Endothelial cell (in vitro differentiated cells): ENCODE data around the gene NRCAM. TPM values are rescaled to one million over a fixed set of nuclear protein-coding genes. Genes with fewer than 3 reads are reported as not detected.

Experiments
- DNase-seq: peaks from one replicate; pipeline ENCODE4 v3.0.0; 2021; ENCODE audit warnings: low spot score
- H3K27ac Mint-ChIP-seq: one replicate; pipeline ENCODE4 v1.8.0; 2021; ENCODE audit warnings: mixed read lengths, inconsistent platforms; ENCODE audit not compliant: unreplicated experiment
- H3K27me3 Mint-ChIP-seq: one replicate; pipeline ENCODE4 v1.8.0; 2021; ENCODE audit warnings: mild to moderate bottlenecking, moderate library complexity, mixed read lengths, inconsistent platforms; ENCODE audit not compliant: unreplicated experiment
- H3K36me3 Mint-ChIP-seq: one replicate; pipeline ENCODE4 v1.8.0; 2021; ENCODE audit warnings: mild to moderate bottlenecking, low read depth, mixed read lengths, inconsistent platforms; ENCODE audit not compliant: unreplicated experiment
- H3K4me1 Mint-ChIP-seq: one replicate; pipeline ENCODE4 v1.8.0; 2021; ENCODE audit warnings: mild to moderate bottlenecking, mixed read lengths, inconsistent platforms; ENCODE audit not compliant: unreplicated experiment
- H3K4me3 Mint-ChIP-seq: one replicate; pipeline ENCODE4 v1.8.0; 2021; ENCODE audit warnings: mild to moderate bottlenecking, mixed read lengths, inconsistent platforms; ENCODE audit not compliant: unreplicated experiment
- H3K9me3 Mint-ChIP-seq: one replicate; pipeline ENCODE4 v1.8.0; 2021; ENCODE audit warnings: mixed read lengths, inconsistent platforms; ENCODE audit not compliant: unreplicated experiment
- total RNA-seq: library from RNA; stranded (reverse); fragmentation: NEBNext Ultra II Directional; extraction: Animal tissue kit (Norgen Biotek cat#: 25700); gene quantifications from one replicate; pipeline ENCODE4 v1.2.1, GENCODE V29; 2021; ENCODE audit not compliant: unreplicated experiment
- TF ChIP-seq, protein P1 (sequence below): fragments of 200-600 bp; sonication (generic); IDR thresholded peaks from one replicate; pipeline ENCODE4 v1.5.0; 2021; ENCODE audit warnings: antibody characterized with exemption; ENCODE audit not compliant: unreplicated experiment

The NRCAM gene
- total RNA-seq, 1 donor from 2014 or later: 2.2 TPM

DNA sequence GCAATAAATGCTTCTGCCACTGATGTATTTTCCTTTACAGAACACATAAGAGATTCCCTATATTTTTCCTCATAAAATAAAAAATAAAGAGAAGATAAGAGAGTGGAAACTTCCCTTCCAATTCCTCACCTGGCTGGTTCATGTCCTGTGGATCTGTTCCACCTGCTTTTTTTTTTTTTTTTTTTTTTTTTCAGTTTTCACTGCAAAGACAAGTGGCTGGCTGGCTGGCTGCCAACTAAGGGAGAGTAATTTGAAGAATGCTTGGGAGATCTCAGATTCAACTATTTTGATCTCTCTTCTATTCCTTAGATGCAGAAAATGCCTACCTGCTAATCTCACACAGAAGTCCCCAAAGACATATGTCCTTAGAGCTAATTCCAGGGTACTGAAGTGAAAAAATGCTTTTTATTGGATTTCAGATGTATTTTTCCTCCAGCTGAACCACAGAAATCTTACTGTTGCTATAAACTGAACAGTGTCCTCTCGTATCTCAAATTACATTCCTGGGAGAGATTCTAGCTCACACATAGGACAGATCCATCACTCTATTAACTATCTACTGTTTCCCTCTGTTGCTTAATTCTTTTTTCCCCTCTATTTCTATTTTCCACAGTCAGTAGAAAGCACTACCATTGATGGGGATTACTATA, 120.8 kb downstream of the NRCAM start:
- Mint-ChIP-seq H3K9me3 (no peaks in the 10 kb centered on the region), H3K27ac (no peak overlapping the region), H3K36me3 (no peaks in the 10 kb centered on the region), H3K4me3 (no peak overlapping the region), H3K27me3 (peaks cover 1% of the 10 kb centered on the region), H3K4me1 (peaks cover 8% of the 10 kb centered on the region)
- DNase-seq: peak; percentile 11
- TF ChIP-seq, protein P1, sequence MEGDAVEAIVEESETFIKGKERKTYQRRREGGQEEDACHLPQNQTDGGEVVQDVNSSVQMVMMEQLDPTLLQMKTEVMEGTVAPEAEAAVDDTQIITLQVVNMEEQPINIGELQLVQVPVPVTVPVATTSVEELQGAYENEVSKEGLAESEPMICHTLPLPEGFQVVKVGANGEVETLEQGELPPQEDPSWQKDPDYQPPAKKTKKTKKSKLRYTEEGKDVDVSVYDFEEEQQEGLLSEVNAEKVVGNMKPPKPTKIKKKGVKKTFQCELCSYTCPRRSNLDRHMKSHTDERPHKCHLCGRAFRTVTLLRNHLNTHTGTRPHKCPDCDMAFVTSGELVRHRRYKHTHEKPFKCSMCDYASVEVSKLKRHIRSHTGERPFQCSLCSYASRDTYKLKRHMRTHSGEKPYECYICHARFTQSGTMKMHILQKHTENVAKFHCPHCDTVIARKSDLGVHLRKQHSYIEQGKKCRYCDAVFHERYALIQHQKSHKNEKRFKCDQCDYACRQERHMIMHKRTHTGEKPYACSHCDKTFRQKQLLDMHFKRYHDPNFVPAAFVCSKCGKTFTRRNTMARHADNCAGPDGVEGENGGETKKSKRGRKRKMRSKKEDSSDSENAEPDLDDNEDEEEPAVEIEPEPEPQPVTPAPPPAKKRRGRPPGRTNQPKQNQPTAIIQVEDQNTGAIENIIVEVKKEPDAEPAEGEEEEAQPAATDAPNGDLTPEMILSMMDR: no peak

DNA sequence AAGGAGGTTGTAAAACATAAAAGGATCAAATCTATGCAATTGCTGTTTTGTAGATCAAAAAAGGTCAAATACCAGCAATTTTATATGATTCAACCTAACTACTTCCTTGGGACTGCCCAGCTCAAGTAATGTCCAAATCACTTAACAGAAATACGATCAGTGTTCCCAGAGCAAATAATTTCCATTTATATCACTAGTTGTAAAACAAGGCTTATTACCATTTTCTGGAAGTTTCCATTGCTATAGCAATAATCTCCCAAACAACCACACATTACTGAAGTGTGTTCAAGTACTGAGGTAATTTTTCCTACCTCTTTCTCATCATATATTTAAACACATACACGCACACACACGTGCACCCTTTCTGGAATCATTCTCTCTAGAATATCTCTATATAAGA, 123.3 kb downstream of the NRCAM start:
- TF ChIP-seq, protein P1: no peak
- DNase-seq: no peak
- Mint-ChIP-seq H3K27me3 (no peaks in the 10 kb centered on the region), H3K4me3 (no peak overlapping the region), H3K27ac (no peak overlapping the region), H3K36me3 (no peaks in the 10 kb centered on the region), H3K4me1 (no peaks in the 10 kb centered on the region), H3K9me3 (no peaks in the 10 kb centered on the region)

DNA sequence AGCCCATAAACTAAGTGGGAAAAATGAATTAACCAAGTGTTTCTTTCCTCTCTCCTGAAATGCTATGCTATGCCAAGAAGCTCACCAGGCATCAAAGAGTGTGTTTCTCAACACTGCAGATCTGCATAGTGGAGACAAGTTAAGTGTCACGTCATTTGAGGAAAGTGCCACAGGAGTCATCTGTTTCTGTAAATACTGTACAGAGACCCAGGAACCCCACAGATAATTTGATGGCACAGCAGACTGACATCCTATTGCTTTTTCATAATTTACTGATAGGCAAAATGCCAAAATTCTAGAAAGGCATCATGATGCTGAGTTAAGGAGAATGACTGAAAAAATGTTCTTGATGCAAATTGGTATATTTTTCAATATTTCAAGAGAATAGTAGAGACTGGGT, 124.3 kb downstream of the NRCAM start:
- TF ChIP-seq, protein P1: no peak
- Mint-ChIP-seq H3K27ac (no peak overlapping the region), H3K4me3 (no peak overlapping the region), H3K9me3 (no peaks in the 10 kb centered on the region), H3K4me1 (no peaks in the 10 kb centered on the region), H3K27me3 (no peaks in the 10 kb centered on the region), H3K36me3 (no peaks in the 10 kb centered on the region)
- no peak for DNase-seq

DNA sequence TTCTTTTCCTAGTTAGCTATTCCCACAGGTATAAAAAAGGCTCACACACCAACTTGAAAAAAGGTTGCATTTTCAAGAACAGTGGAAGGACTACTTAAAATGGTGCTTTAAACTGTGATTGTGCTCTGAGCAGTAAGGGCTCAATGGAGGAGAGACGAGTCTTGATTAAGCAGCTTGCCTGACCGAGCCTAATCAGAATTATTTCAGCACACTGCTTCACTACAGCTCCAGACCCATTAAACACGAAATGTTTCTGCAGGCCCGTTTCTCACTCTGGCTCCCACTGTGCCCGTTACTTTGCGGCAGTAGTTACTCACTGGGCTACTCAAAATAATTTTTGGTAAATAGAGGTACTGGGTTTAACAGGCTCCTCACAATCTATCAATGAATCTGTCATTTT, 126.0 kb downstream of the NRCAM start:
- H3K4me1 Mint-ChIP-seq: no peaks in the 10 kb centered on the region

DNA sequence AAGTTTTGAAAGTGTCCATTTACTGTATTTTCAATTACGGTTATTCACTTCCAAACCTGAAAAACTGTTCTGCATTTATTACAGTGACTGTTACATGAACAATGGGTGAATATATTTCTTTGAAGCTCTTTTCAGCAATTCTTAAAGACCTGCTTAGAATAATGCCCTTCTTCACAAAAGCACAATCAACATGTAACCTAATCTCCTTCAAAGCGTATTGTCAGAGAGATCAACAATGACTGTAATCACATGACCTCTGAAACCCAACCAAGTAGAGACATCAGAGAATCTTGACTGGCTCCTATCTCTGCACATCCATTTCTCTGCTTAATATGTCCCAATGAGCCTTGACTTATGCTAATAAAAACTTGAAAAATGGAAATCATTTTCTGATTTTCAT, 126.7 kb downstream of the NRCAM start:
- H3K27ac Mint-ChIP-seq: no peak overlapping the region
- no peaks in the 10 kb centered on the region for H3K4me1 Mint-ChIP-seq
- no peak overlapping the region for H3K4me3 Mint-ChIP-seq
- DNase-seq: no peak
- H3K9me3 Mint-ChIP-seq: no peaks in the 10 kb centered on the region
- H3K27me3 Mint-ChIP-seq: no peaks in the 10 kb centered on the region
- H3K36me3 Mint-ChIP-seq: no peaks in the 10 kb centered on the region
- TF ChIP-seq, protein P1: no peak

More for the DNA sequence above, 126.0 kb downstream of the NRCAM start:
- Mint-ChIP-seq H3K4me3 (no peak overlapping the region), H3K36me3 (no peaks in the 10 kb centered on the region), H3K9me3 (no peaks in the 10 kb centered on the region), H3K27me3 (no peaks in the 10 kb centered on the region), H3K27ac (no peak overlapping the region)
- TF ChIP-seq, protein P1: no peak
- no peak for DNase-seq
